ENCODE results near the gene PEAK1. TPM values are rescaled to one million over a fixed set of nuclear protein-coding genes. Genes with fewer than 3 reads are reported as not detected.

PEAK1 gene
- total and polyA plus RNA-seq, 9 of the 15 experiments (the other 6 are each of a cell fraction or from before 2014, with no cell fraction given), result 0.99 to 22.4 (median 10.8) TPM

GRCh38 chr15:77406846-77407245 is 13.1 kb downstream of the PEAK1 start (continued):
- no peak for TF ChIP-seq TCF3 (CRISPR knock-in tag; IDR thresholded peaks at IDR 0.05)
- no peak for TF ChIP-seq YY1 (IDR thresholded peaks at IDR 0.05; ENCODE audit: borderline replicate concordance in 1 of 3, control insufficient read depth in 1 of 3, extremely low read depth in 1 of 3, insufficient read depth in 3 of 3, insufficient read length in 1 of 3, insufficient replicate concordance in 2 of 3, low read depth in 1 of 3, low read length in 2 of 3)
- TF ChIP-seq GTF2A2 (tag; IDR thresholded peaks at IDR 0.05), result no peak
- TF ChIP-seq HSF4 (CRISPR knock-in tag; IDR thresholded peaks at IDR 0.05; ENCODE audit: borderline replicate concordance), result no peak
- no peak for TF ChIP-seq KLF10 (CRISPR knock-in tag; IDR thresholded peaks at IDR 0.05)
- TF ChIP-seq MAFG (tag; conservative IDR thresholded peaks at IDR 0.05), result no peak
- no peak for TF ChIP-seq DMBX1 (CRISPR knock-in tag; IDR thresholded peaks at IDR 0.05; ENCODE audit: borderline replicate concordance)
- no peak for TF ChIP-seq SMC3 (conservative IDR thresholded peaks at IDR 0.05; ENCODE audit: insufficient read depth, low read depth, low read length)
- no peak for TF ChIP-seq ZBTB12 (CRISPR knock-in tag; IDR thresholded peaks at IDR 0.05)
- TF ChIP-seq ZBTB8A (IDR thresholded peaks at IDR 0.05; ENCODE audit: partially characterized antibody), result no peak

Data from K562 (cell line).